Activated T-helper 1 cell treated with anti-CD3 and anti-CD28 coated beads, Interleukin-2, amount 50 U/mL, for 16 hours (primary cell): ENCODE measurements around the gene ABCC3.

ENCODE experiments used
- DNase-seq, 2 donors: peaks; one replicate each; pipeline ENCODE4 v3.0.0-alpha.2; 2020; ENCODE audit warnings: low read depth in 1 of 2, low spot score in 1 of 2

ABCC3 gene

GRCh38 chr17:50728881-50729765 is 94.4 kb downstream of the ABCC3 start:
- DNase-seq = no peak

- no peak for DNase-seq
Measured at GRCh38 chr17:50731575-50732460, 97.1 kb downstream of the ABCC3 start.

DNA sequence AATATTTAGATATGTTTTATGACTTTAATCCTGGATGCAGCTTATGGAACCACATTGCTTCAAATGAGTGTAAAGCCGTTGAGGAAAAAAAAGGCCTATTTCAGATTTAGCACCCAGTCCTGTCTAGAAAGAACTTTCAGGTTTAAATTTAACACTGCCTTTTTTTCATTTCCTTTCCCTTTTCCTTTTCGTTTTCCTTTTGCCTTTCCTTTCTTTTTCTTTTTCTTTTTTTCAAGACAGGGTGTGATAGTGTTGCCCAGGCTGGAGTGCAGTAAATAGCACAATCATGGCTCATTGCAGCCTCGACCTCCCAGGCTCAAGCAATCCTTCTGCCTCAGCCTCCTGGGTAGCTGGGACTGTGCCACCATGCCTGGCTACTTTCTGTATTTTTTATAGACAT is 100.6 kb downstream of the ABCC3 start:
- DNase-seq = no peak

DNA sequence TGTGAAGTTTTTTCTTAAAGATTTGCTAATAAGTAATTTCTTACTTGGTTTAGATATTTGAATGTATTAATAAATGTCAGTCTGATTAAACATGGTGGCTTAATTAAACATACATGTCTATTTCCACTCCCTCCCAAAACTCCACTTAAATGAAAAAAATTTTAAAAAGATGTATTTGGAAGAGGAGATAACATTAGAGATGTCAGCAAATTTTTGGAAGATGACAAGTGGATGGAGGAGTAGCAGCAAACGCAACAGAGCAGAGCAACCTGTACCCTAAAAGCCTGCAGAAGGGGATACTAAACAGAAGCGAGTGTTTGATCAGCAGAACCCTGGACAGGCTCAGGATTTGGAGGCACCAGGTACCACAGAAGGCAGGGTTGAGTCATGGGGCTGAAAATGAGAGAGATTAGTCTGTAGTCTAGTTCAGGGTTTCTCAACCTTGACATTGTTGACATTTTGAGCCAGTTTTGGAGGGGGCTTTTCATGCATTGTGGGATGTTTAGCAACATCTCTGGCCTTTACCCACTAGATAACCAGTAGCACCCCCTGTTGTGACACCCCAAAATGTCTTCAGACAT is 102.5 kb downstream of the ABCC3 start:
- DNase-seq = no peak

DNA sequence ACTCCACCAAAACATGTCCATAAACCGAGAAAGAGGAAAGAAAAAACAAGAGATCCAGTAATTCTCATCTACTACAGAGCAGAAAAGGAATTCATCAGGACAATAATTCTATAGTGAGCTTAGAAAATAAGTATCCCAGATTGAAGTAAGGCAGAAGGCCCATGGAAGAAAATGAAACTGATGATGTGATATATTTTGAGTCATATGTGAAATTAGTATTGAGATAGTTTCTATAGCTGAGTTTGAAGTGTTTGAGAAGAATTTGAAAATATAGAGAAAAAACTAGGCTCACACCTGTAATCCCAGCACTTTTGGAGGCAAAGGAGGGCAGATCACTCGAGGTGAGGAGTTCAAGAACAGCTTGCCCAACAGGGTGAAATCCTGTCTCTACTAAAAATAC is 104.4 kb downstream of the ABCC3 start:
- no peak for DNase-seq
